ENCODE results near the gene FOLR2.

- TF ChIP-seq POLR2A (IDR thresholded peaks at IDR 0.05) (no peak), CTCF (IDR thresholded peaks at IDR 0.05) (no peak)
These were observed 19.6 kb downstream of the FOLR2 start for GRCh38 chr11:72236083-72236697.
